Testis (tissue), 2 donors: Measurements from ENCODE around the gene TNFRSF13B.
"Not testable (repeated sequence)": the region's sequence is repeated elsewhere in the genome, so short reads cannot be mapped to it uniquely, and the experiment has no call there.

ENCODE experiments used
- CTCF ChIP-seq, 3 experiments: fragments of 450-650 bp in 2 of 3; fragments of 200-600 bp in 1 of 3; sonication (generic) in 1 of 3; IDR thresholded peaks; one replicate each; pipeline ENCODE4 v1.5.1; 2016 to 2019; ENCODE audit warnings: antibody characterized with exemption in 3 of 3, mild to moderate bottlenecking in 2 of 3, moderate library complexity in 1 of 3
- POLR2A ChIP-seq: fragments of 450-650 bp; IDR thresholded peaks from one replicate; pipeline ENCODE4 v1.6.1; 2017; ENCODE audit warnings: antibody characterized with exemption, mild to moderate bottlenecking, moderate library complexity

DNA sequence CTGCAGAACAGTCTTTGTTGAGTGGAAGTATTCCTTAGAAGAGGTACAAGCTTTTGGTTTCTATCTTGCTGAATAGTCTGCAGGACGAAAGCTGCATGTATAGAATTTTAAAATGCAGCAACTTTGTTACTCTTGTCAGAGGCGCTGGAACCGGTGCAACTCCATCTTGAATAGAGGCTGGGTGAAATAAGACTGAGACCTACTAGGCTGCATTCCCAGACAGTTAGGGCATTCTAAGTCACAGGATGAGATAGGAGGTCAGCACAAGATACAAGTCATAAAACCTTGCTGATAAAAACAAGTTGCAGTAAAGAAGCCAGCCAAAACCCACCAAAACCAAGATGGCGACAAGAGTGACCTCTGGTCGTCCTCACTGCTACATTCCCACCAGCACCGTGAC is 50.5 kb downstream of the TNFRSF13B start:
- TF ChIP-seq CTCF (IDR thresholded peaks at IDR 0.05); POLR2A: not testable (repeated sequence)
